Type B pancreatic cell (in vitro differentiated cells): ENCODE data around the gene OR6P1. TPM values are rescaled to one million over a fixed set of nuclear protein-coding genes. Genes with fewer than 3 reads are reported as not detected.

Experiments used
- DNase-seq: peaks from one replicate; pipeline ENCODE4 v3.0.0; 2021; ENCODE audit warnings: mixed read lengths; ENCODE audit not compliant: unreplicated experiment; ENCODE audit errors: extremely low spot score
- H3K27ac Mint-ChIP-seq: 2 replicates; pipeline ENCODE4 v1.8.0; 2021; ENCODE audit warnings: mild to moderate bottlenecking, mixed read lengths
- H3K27me3 Mint-ChIP-seq: 2 replicates; pipeline ENCODE4 v1.8.0; 2021; ENCODE audit warnings: mixed read lengths
- H3K36me3 Mint-ChIP-seq: 2 replicates; pipeline ENCODE4 v1.8.0; 2021; ENCODE audit warnings: mixed read lengths
- H3K4me1 Mint-ChIP-seq: one replicate; pipeline ENCODE4 v1.8.0; 2021; ENCODE audit warnings: mixed read lengths; ENCODE audit not compliant: unreplicated experiment
- H3K4me3 Mint-ChIP-seq: 2 replicates; pipeline ENCODE4 v1.8.0; 2021; ENCODE audit warnings: mild to moderate bottlenecking, mixed read lengths
- H3K9me3 Mint-ChIP-seq: 2 replicates; pipeline ENCODE4 v1.8.0; 2021; ENCODE audit warnings: mixed read lengths
- CTCF ChIP-seq: fragments of 200-600 bp; sonication (generic); conservative IDR thresholded peaks from 2 replicates; pipeline ENCODE4 v1.5.0; 2021; ENCODE audit warnings: antibody characterized with exemption, mild to moderate bottlenecking
- long read RNA-seq: library from polyadenylated mRNA; unstranded; transcript quantifications from one replicate; pipeline ENCODE4 v2.0.0, GENCODE V29; 2020
- total RNA-seq: library from RNA; stranded (reverse); gene quantifications from 2 replicates; pipeline ENCODE4 v1.2.1, GENCODE V29; 2021; ENCODE audit warnings: low replicate concordance

Gene OR6P1
- total RNA-seq: not detected in 2 replicates
- long read RNA-seq: 0 reads

GRCh38 chr1:158570480-158570879 lies at the start of gene OR6P1:
TSS of gene OR6P1 (minus strand) at chr1:158570580. CDS start at chr1:158563604, 6,976 bp downstream.
- Mint-ChIP-seq H3K4me3 (no peak within 1 kb of the TSS), H3K9me3 (no peaks in the 10 kb centered on the region), H3K27ac (no peak within 1 kb of the TSS), H3K36me3 (no peaks in the 10 kb centered on the region), H3K27me3 (peaks cover 12% of the 10 kb centered on the region), H3K4me1 (no peaks in the 10 kb centered on the region)
- no peak for TF ChIP-seq CTCF
- DNase-seq: no peak

GRCh38 chr1:158613764-158614163 lies 43.4 kb upstream of the OR6P1 start:
- no peaks in the 10 kb centered on the region for H3K9me3 Mint-ChIP-seq
- no peak for TF ChIP-seq CTCF
- no peak overlapping the region for H3K4me3 Mint-ChIP-seq
- no peaks in the 10 kb centered on the region for H3K4me1 Mint-ChIP-seq
- H3K27ac Mint-ChIP-seq: no peak overlapping the region
- H3K27me3 Mint-ChIP-seq: peaks cover 3% of the 10 kb centered on the region
- DNase-seq: no peak
- H3K36me3 Mint-ChIP-seq: no peaks in the 10 kb centered on the region

- Mint-ChIP-seq H3K4me1 (no peaks in the 10 kb centered on the region), H3K27ac (no peak overlapping the region), H3K4me3 (no peak overlapping the region), H3K27me3 (peaks cover 3% of the 10 kb centered on the region), H3K9me3 (no peaks in the 10 kb centered on the region), H3K36me3 (no peaks in the 10 kb centered on the region)
- DNase-seq: no peak
- TF ChIP-seq CTCF: no peak
Measured at GRCh38 chr1:158611916-158612315, 41.5 kb upstream of the OR6P1 start.

- no peaks in the 10 kb centered on the region for H3K9me3 Mint-ChIP-seq
- no peak for TF ChIP-seq CTCF
- H3K36me3 Mint-ChIP-seq: no peaks in the 10 kb centered on the region
- no peak for DNase-seq
- peaks cover 2% of the 10 kb centered on the region for H3K27me3 Mint-ChIP-seq
- H3K27ac Mint-ChIP-seq: no peak overlapping the region
- H3K4me3 Mint-ChIP-seq: no peak overlapping the region
- no peaks in the 10 kb centered on the region for H3K4me1 Mint-ChIP-seq
Measured at GRCh38 chr1:158607296-158607695, 36.9 kb upstream of the OR6P1 start.

GRCh38 chr1:158604968-158605367 lies 34.6 kb upstream of the OR6P1 start, which contains the start of gene OR10Z1:
TSS of gene OR10Z1 (plus strand) at chr1:158605268. CDS start at chr1:158606439, 1,171 bp downstream.
- H3K4me3 Mint-ChIP-seq: no peak within 1 kb of the TSS
- no peaks in the 10 kb centered on the region for H3K9me3 Mint-ChIP-seq
- no peaks in the 10 kb centered on the region for H3K4me1 Mint-ChIP-seq
- DNase-seq: no peak
- TF ChIP-seq CTCF: no peak
- H3K27me3 Mint-ChIP-seq: peaks cover 3% of the 10 kb centered on the region
- H3K27ac Mint-ChIP-seq: no peak within 1 kb of the TSS
- no peaks in the 10 kb centered on the region for H3K36me3 Mint-ChIP-seq

- peaks cover 5% of the 10 kb centered on the region for H3K9me3 Mint-ChIP-seq
- no peak overlapping the region for H3K4me3 Mint-ChIP-seq
- H3K36me3 Mint-ChIP-seq: no peaks in the 10 kb centered on the region
- no peak overlapping the region for H3K27ac Mint-ChIP-seq
- H3K27me3 Mint-ChIP-seq: peaks cover 3% of the 10 kb centered on the region
- H3K4me1 Mint-ChIP-seq: no peaks in the 10 kb centered on the region
- TF ChIP-seq CTCF: no peak
- DNase-seq: no peak
Measured at GRCh38 chr1:158600735-158601134, 30.4 kb upstream of the OR6P1 start.
